Stomach (tissue), 9 donors: Measurements from ENCODE around the gene SPOCK3. TPM values are rescaled to one million over a fixed set of nuclear protein-coding genes. Genes with fewer than 3 reads are reported as not detected.

Experiments
- DNase-seq, 2 donors: peaks; one replicate each; pipeline versions ENCODE4 v3.0.0 to v3.0.0-alpha.2; 2013 to 2019
- H3K27ac ChIP-seq, 5 donors: fragments of 200-600 bp in 4 of 5; sonication (generic) in 4 of 5; one replicate each; pipeline ENCODE4 v1.5.1; 2013 to 2019; ENCODE audit warnings: mild to moderate bottlenecking in 1 of 5, moderate library complexity in 1 of 5
- H3K27me3 ChIP-seq, 3 donors: fragments of 200-600 bp; sonication (generic); one replicate each; pipeline ENCODE4 v1.5.1; 2017 to 2019; ENCODE audit warnings: mixed run types in 1 of 3
- H3K36me3 ChIP-seq, 4 donors: fragments of 200-600 bp; sonication (generic); 1 replicate in 3 of 4; 2 replicates in 1 of 4; pipeline ENCODE4 v1.5.1; 2016 to 2019
- H3K4me1 ChIP-seq, 4 donors: fragments of 200-600 bp; sonication (generic); one replicate each; pipeline ENCODE4 v1.5.1; 2016 to 2019
- H3K4me3 ChIP-seq, 4 donors: fragments of 200-600 bp; sonication (generic) in 3 of 4; one replicate each; pipeline ENCODE4 v1.5.1; 2016 to 2019; ENCODE audit warnings: mild to moderate bottlenecking in 1 of 4
- H3K9me3 ChIP-seq, 4 donors: fragments of 200-600 bp; sonication (generic); one replicate each; pipeline ENCODE4 v1.5.1; 2016 to 2019
- CTCF ChIP-seq, 7 experiments: fragments of 450-650 bp in 4 of 7; fragments of 200-600 bp in 3 of 7; sonication (generic) in 3 of 7; IDR thresholded peaks; one replicate each; pipeline ENCODE4 v1.5.1; 2016 to 2019; ENCODE audit warnings: antibody characterized with exemption in 7 of 7, control low read depth in 2 of 7, mild to moderate bottlenecking in 1 of 7
- EP300 ChIP-seq: sonication (generic); formaldehyde crosslinking; IDR thresholded peaks from one replicate; pipeline ENCODE4 v1.6.1; 2017; ENCODE audit warnings: antibody characterized with exemption
- POLR2A ChIP-seq, 4 donors: fragments of 450-650 bp; IDR thresholded peaks; one replicate each; pipeline ENCODE4 v1.6.1; 2016; ENCODE audit warnings: antibody characterized with exemption in 4 of 4, control low read depth in 2 of 4, mild to moderate bottlenecking in 1 of 4, moderate library complexity in 1 of 4
- POLR2AphosphoS5 ChIP-seq, 3 donors: sonication (generic); formaldehyde crosslinking; IDR thresholded peaks; one replicate each; pipeline ENCODE4 v1.6.1; 2016; ENCODE audit warnings: antibody characterized with exemption in 3 of 3
- WGBS, 5 donors: extraction: QIAGEN DNeasy Blood & Tissue Kit in 3 of 5; methylation state at CpG; one replicate each; pipeline versions ENCODE4 v1.1.5 to v1.1.7; 2013 to 2018; 5-methylcytosine and 5-hydroxymethylcytosine counted together
- intact Hi-C: fragments of 100-400 bp; cut with DNase I; formaldehyde crosslinking; loops from one replicate; pipeline ENCODE4 v1.15.1; 2023; ENCODE audit warnings: low total_unique reads
- polyA plus RNA-seq, 3 donors: library from polyadenylated mRNA; stranded (reverse); fragments of 200-250 nt; gene quantifications; one replicate each; pipeline ENCODE4 v1.2.3, GENCODE V29; 2013
- total RNA-seq, 5 donors: library from RNA; depleted of rRNA; stranded (reverse); fragments of >200 nt; gene quantifications; one replicate each; pipeline versions ENCODE4 v1.1.0 to v1.2.3, GENCODE V29; 2014 to 2016
- donor health status: healthy with polysubstance abuse.
- donor health status: Bipolar disorder and iron deficiency.
- donor health status: healthy.

Gene SPOCK3
- total and polyA plus RNA-seq, 8 donors: 0.33 to 6.1 (median 1.8) TPM; not detected in 5

- no peaks in the 10 kb centered on the region for H3K9me3 ChIP-seq
- WGBS, 5 donors: 67 to 87% (median 86%) methylated on average over 2 of the region's 2 CpGs
- no peaks in the 10 kb centered on the region for H3K4me1 ChIP-seq
- no peak overlapping the region for H3K27ac ChIP-seq
- no peak for DNase-seq
- H3K27me3 ChIP-seq: no peaks in the 10 kb centered on the region
- no peak overlapping the region for H3K4me3 ChIP-seq
- no peaks in the 10 kb centered on the region for H3K36me3 ChIP-seq
- intact Hi-C loops: no loop called here
- TF ChIP-seq CTCF (IDR thresholded peaks at IDR 0.05) (no peak), EP300 (no peak), POLR2A (IDR thresholded peaks at IDR 0.05) (no peak), POLR2AphosphoS5 (IDR thresholded peaks at IDR 0.05) (no peak)
Observed at GRCh38 chr4:167111092-167111491, 123.2 kb downstream of the SPOCK3 start.

- Histone ChIP-seq H3K9me3 (no peaks in the 10 kb centered on the region), H3K27ac (no peak overlapping the region), H3K4me3 (no peak overlapping the region), H3K36me3 (no peaks in the 10 kb centered on the region), H3K4me1 (no peaks in the 10 kb centered on the region), H3K27me3 (no peaks in the 10 kb centered on the region)
- intact Hi-C loops: no loop called here
- DNase-seq: no peak
- TF ChIP-seq POLR2AphosphoS5 (IDR thresholded peaks at IDR 0.05): no peak
- no peak for TF ChIP-seq EP300
- WGBS, 5 donors: 79 to 89% (median 87%) methylated on average over 3 of the region's 3 CpGs
Observed at GRCh38 chr4:167109859-167110258, 124.4 kb downstream of the SPOCK3 start.

GRCh38 chr4:167105857-167106256, 128.4 kb downstream of the SPOCK3 start:
- intact Hi-C loops: no loop called here
- Histone ChIP-seq H3K36me3 (no peaks in the 10 kb centered on the region), H3K27ac (no peak overlapping the region), H3K4me3 (no peak overlapping the region), H3K9me3 (no peaks in the 10 kb centered on the region), H3K27me3 (no peaks in the 10 kb centered on the region), H3K4me1 (no peaks in the 10 kb centered on the region)
- no peak for DNase-seq
- TF ChIP-seq CTCF (IDR thresholded peaks at IDR 0.05) (no peak), EP300 (no peak), POLR2AphosphoS5 (IDR thresholded peaks at IDR 0.05) (no peak), POLR2A (IDR thresholded peaks at IDR 0.05) (no peak)

- DNase-seq: no peak
- H3K9me3 ChIP-seq: no peaks in the 10 kb centered on the region
- H3K27ac ChIP-seq: no peak overlapping the region
- intact Hi-C loops: no loop called here
- TF ChIP-seq EP300: no peak
- no peak for TF ChIP-seq POLR2AphosphoS5 (IDR thresholded peaks at IDR 0.05)
- TF ChIP-seq POLR2A (IDR thresholded peaks at IDR 0.05): no peak
- no peak for TF ChIP-seq CTCF (IDR thresholded peaks at IDR 0.05)
- no peaks in the 10 kb centered on the region for H3K27me3 ChIP-seq
- H3K36me3 ChIP-seq: no peaks in the 10 kb centered on the region
- no peaks in the 10 kb centered on the region for H3K4me1 ChIP-seq
- H3K4me3 ChIP-seq: no peak overlapping the region
- 67 to 94% (median 87%) methylated on average over 5 of the region's 5 CpGs for WGBS, 5 donors
Observed at GRCh38 chr4:167102475-167102874, 131.8 kb downstream of the SPOCK3 start.

- H3K4me1 ChIP-seq: no peaks in the 10 kb centered on the region
- intact Hi-C loops: no loop called here
- H3K27me3 ChIP-seq: no peaks in the 10 kb centered on the region
- H3K27ac ChIP-seq: no peak overlapping the region
- DNase-seq: no peak
- H3K36me3 ChIP-seq: no peaks in the 10 kb centered on the region
- no peak for TF ChIP-seq POLR2AphosphoS5 (IDR thresholded peaks at IDR 0.05)
- TF ChIP-seq CTCF (IDR thresholded peaks at IDR 0.05): no peak
- TF ChIP-seq POLR2A (IDR thresholded peaks at IDR 0.05): no peak
- no peak for TF ChIP-seq EP300
- H3K4me3 ChIP-seq: no peak overlapping the region
- no peaks in the 10 kb centered on the region for H3K9me3 ChIP-seq
- WGBS, 5 donors: 82 to 90% (median 86%) methylated on average over 2 of the region's 2 CpGs
Observed at GRCh38 chr4:167101035-167101434, 133.3 kb downstream of the SPOCK3 start.
